H9 (cell line): Measurements from ENCODE around the gene TNFAIP2. TPM values are rescaled to one million over a fixed set of nuclear protein-coding genes. Genes with fewer than 3 reads are reported as not detected.

ENCODE experiments used
- DNase-seq: peaks from one replicate; pipeline ENCODE4 v3.0.0-alpha.2; 2017
- H2AFZ ChIP-seq: one replicate; pipeline ENCODE4 v1.6.1; 2013; ENCODE audit warnings: mild to moderate bottlenecking, low read length, control low read depth, moderate library complexity
- H2AK5ac ChIP-seq: 2 replicates; pipeline ENCODE4 v1.6.1; 2013; ENCODE audit warnings: low read length, control low read depth, mixed read lengths; ENCODE audit not compliant: insufficient read length
- H2BK120ac ChIP-seq: one replicate; pipeline ENCODE4 v1.6.1; 2013; ENCODE audit warnings: low read depth, mild to moderate bottlenecking, low read length, control low read depth, inconsistent platforms; ENCODE audit not compliant: poor library complexity, severe bottlenecking
- H2BK12ac ChIP-seq: 2 replicates; pipeline ENCODE4 v1.6.1; 2013; ENCODE audit warnings: low read length, control low read depth, mixed read lengths, low read depth; ENCODE audit not compliant: insufficient read length
- H2BK15ac ChIP-seq: 2 replicates; pipeline ENCODE4 v1.6.1; 2013; ENCODE audit warnings: low read depth, low read length, control low read depth
- H2BK20ac ChIP-seq: one replicate; pipeline ENCODE4 v1.6.1; 2013; ENCODE audit warnings: low read depth, mild to moderate bottlenecking, low read length, control low read depth, inconsistent platforms; ENCODE audit not compliant: poor library complexity, severe bottlenecking
- H2BK5ac ChIP-seq: 2 replicates; pipeline ENCODE4 v1.6.1; 2013; ENCODE audit warnings: low read length, control low read depth, mixed read lengths; ENCODE audit not compliant: insufficient read length
- H3K14ac ChIP-seq: 2 replicates; pipeline ENCODE4 v1.6.1; 2013; ENCODE audit warnings: low read length, control low read depth; ENCODE audit not compliant: insufficient read depth
- H3K18ac ChIP-seq: 2 replicates; pipeline ENCODE4 v1.6.1; 2013; ENCODE audit warnings: low read depth, mild to moderate bottlenecking, mixed read lengths, low read length, control low read depth; ENCODE audit not compliant: insufficient read length
- H3K23ac ChIP-seq: 2 replicates; pipeline ENCODE4 v1.6.1; 2013; ENCODE audit warnings: low read length, control low read depth, mixed read lengths, low read depth; ENCODE audit not compliant: insufficient read length
- H3K23me2 ChIP-seq: 2 replicates; pipeline ENCODE4 v1.6.1; 2013; ENCODE audit warnings: low read depth, mild to moderate bottlenecking, mixed read lengths, low read length, control low read depth; ENCODE audit not compliant: insufficient read length, poor library complexity, severe bottlenecking
- H3K27ac ChIP-seq: 2 replicates; pipeline ENCODE4 v1.5.1; 2013; ENCODE audit warnings: low read length, control low read depth, mixed read lengths, low read depth; ENCODE audit not compliant: insufficient read length
- H3K27me3 ChIP-seq: 2 replicates; pipeline ENCODE4 v1.6.1; 2013; ENCODE audit warnings: low read length, control low read depth, inconsistent platforms; ENCODE audit not compliant: insufficient read depth
- H3K4ac ChIP-seq: 2 replicates; pipeline ENCODE4 v1.6.1; 2013; ENCODE audit warnings: low read depth, mild to moderate bottlenecking, control low read depth, inconsistent platforms, low read length, moderate library complexity
- H3K4me1 ChIP-seq: 2 replicates; pipeline ENCODE4 v1.6.1; 2013; ENCODE audit warnings: low read length, control low read depth, inconsistent platforms; ENCODE audit not compliant: insufficient read depth
- H3K4me2 ChIP-seq: 2 replicates; pipeline ENCODE4 v1.6.1; 2013; ENCODE audit warnings: low read length, control low read depth, mixed read lengths; ENCODE audit not compliant: insufficient read length, insufficient read depth
- H3K56ac ChIP-seq: 2 replicates; pipeline ENCODE4 v1.6.1; 2013; ENCODE audit warnings: low read depth, mild to moderate bottlenecking, mixed read lengths, low read length, control low read depth; ENCODE audit not compliant: insufficient read length
- H3K79me1 ChIP-seq: 2 replicates; pipeline ENCODE4 v1.6.1; 2013; ENCODE audit warnings: low read depth, mild to moderate bottlenecking, moderate library complexity, low read length, control low read depth, inconsistent platforms; ENCODE audit not compliant: insufficient read depth, poor library complexity, severe bottlenecking
- H3K79me2 ChIP-seq: 2 replicates; pipeline ENCODE4 v1.6.1; 2013; ENCODE audit warnings: low read length, control low read depth, inconsistent platforms; ENCODE audit not compliant: insufficient read depth
- H3K9ac ChIP-seq: 2 replicates; pipeline ENCODE4 v1.6.1; 2013; ENCODE audit warnings: low read length, control low read depth, mixed read lengths; ENCODE audit not compliant: insufficient read length; ENCODE audit errors: extremely low read depth
- H3K9me3 ChIP-seq: one replicate; pipeline ENCODE4 v1.6.1; 2013; ENCODE audit warnings: low read depth, low read length, inconsistent platforms; ENCODE audit not compliant: control insufficient read depth
- H3T11ph ChIP-seq: one replicate; pipeline ENCODE4 v1.6.1; 2013; ENCODE audit warnings: mild to moderate bottlenecking, low read length, control low read depth, inconsistent platforms
- H4K20me1 ChIP-seq: one replicate; pipeline ENCODE4 v1.6.1; 2013; ENCODE audit not compliant: control insufficient read depth, insufficient read length, insufficient read depth
- H4K5ac ChIP-seq: 2 replicates; pipeline ENCODE4 v1.6.1; 2013; ENCODE audit warnings: low read depth, mild to moderate bottlenecking, mixed read lengths, low read length, control low read depth; ENCODE audit not compliant: insufficient read length
- H4K8ac ChIP-seq: replicated peaks from 2 replicates; pipeline ENCODE4 v1.6.1; 2013; ENCODE audit warnings: low read length, control low read depth, mixed read lengths, low read depth; ENCODE audit not compliant: insufficient read length
- H4K91ac ChIP-seq: 2 replicates; pipeline ENCODE4 v1.6.1; 2013; ENCODE audit warnings: low read depth, mild to moderate bottlenecking, moderate library complexity, mixed read lengths, low read length, control low read depth; ENCODE audit not compliant: insufficient read length
- H3K27ac Mint-ChIP-seq, 3 experiments: 2 replicates in 2 of 3; 3 replicates in 1 of 3; pipeline ENCODE4 v1.8.0; 2020 to 2021; ENCODE audit warnings: mixed read lengths in 3 of 3, mild to moderate bottlenecking in 1 of 3, moderate library complexity in 1 of 3
- H3K27me3 Mint-ChIP-seq: 2 replicates; pipeline ENCODE4 v1.8.0; 2021; ENCODE audit warnings: low read depth, mild to moderate bottlenecking, moderate library complexity, mixed read lengths
- H3K36me3 Mint-ChIP-seq, 3 experiments: 2 replicates in 2 of 3; 3 replicates in 1 of 3; pipeline ENCODE4 v1.8.0; 2020 to 2021; ENCODE audit warnings: low read depth in 3 of 3, mixed read lengths in 3 of 3; ENCODE audit not compliant: insufficient read depth in 1 of 3
- H3K4me1 Mint-ChIP-seq, 2 experiments: 2 replicates each; pipeline ENCODE4 v1.8.0; 2020; ENCODE audit warnings: mixed read lengths in 2 of 2
- H3K4me3 Mint-ChIP-seq, 2 experiments: 2 replicates in 1 of 2; 3 replicates in 1 of 2; pipeline ENCODE4 v1.8.0; 2020 to 2021; ENCODE audit warnings: mild to moderate bottlenecking in 2 of 2, mixed read lengths in 2 of 2, moderate library complexity in 1 of 2
- H3K9me3 Mint-ChIP-seq, 2 experiments: 2 replicates in 1 of 2; 3 replicates in 1 of 2; pipeline ENCODE4 v1.8.0; 2020; ENCODE audit warnings: mild to moderate bottlenecking in 2 of 2, mixed read lengths in 2 of 2, moderate library complexity in 1 of 2
- CTCF ChIP-seq: fragments of 200-600 bp; sonication (generic); conservative IDR thresholded peaks from 3 replicates; pipeline ENCODE4 v1.8.0; 2021; ENCODE audit warnings: antibody characterized with exemption, mild to moderate bottlenecking
- WGBS: extraction: QIAGEN DNeasy Blood & Tissue Kit; methylation state at CpG from one replicate; pipeline ENCODE4 v1.1.7; 2013; ENCODE audit warnings: missing lambda C conversion rate, low lambda C conversion rate, mixed read lengths; ENCODE audit not compliant: insufficient read length; ENCODE audit errors: extremely low coverage; 5-methylcytosine and 5-hydroxymethylcytosine counted together
- total RNA-seq: library from RNA; stranded (reverse); gene quantifications from 2 replicates; pipeline ENCODE4 v1.2.1, GENCODE V29; 2021

The TNFAIP2 gene
- total RNA-seq, 1 experiment from 2014 or later = 29.3 TPM

GRCh38 chr14:103124501-103125001 is 1.3 kb downstream of the TNFAIP2 start:
- Histone ChIP-seq H3K4me1 (peaks cover 4% of the 10 kb centered on the region; the same call in 1 of the 2 replicates), H3K4ac (no peak overlapping the region), H3K14ac (no peak overlapping the region), H3K27ac (no peak overlapping the region), H4K8ac (no peak overlapping the region), H3K27me3 (no peaks in the 10 kb centered on the region), H4K91ac (no peak overlapping the region), H2BK5ac (no peak overlapping the region), H3K4me2 (no peak overlapping the region), H2BK15ac (no peak overlapping the region), H2AK5ac (no peak overlapping the region), H2BK120ac (no peak overlapping the region), H2BK20ac (no peak overlapping the region), H3K56ac (no peak overlapping the region), H2BK12ac (no peak overlapping the region), H3K23me2 (no peaks in the 10 kb centered on the region), H4K20me1 (peaks cover 9% of the 10 kb centered on the region), H3K79me1 (no peaks in the 10 kb centered on the region), H3K79me2 (no peaks in the 10 kb centered on the region), H3K23ac (no peak overlapping the region), H3T11ph (no peak overlapping the region), H4K5ac (no peak overlapping the region), H3K9me3 (no peaks in the 10 kb centered on the region), H2AFZ (no peak overlapping the region), H3K18ac (no peak overlapping the region), H3K9ac (no peak overlapping the region)
- no peak for TF ChIP-seq CTCF
- peaks cover 0 to 5% (median 0%) of the 10 kb centered on the region in 3 experiments; a peak in 4 of 7 replicates for H3K36me3 Mint-ChIP-seq
- no peak for DNase-seq
- H3K9me3 Mint-ChIP-seq = no peaks in the 10 kb centered on the region
- H3K27me3 Mint-ChIP-seq = peaks cover 41% of the 10 kb centered on the region
- H3K4me1 Mint-ChIP-seq = peaks cover 18 to 24% of the 10 kb centered on the region in 2 experiments
- no peak overlapping the region for H3K4me3 Mint-ChIP-seq
- no CpG with 5 or more reads among the region's 5 CpGs for WGBS
- no peak overlapping the region for H3K27ac Mint-ChIP-seq
